Umbilical cord (tissue), 2 donors: Measurements from ENCODE around the gene L3MBTL2. TPM values are rescaled to one million over a fixed set of nuclear protein-coding genes. Genes with fewer than 3 reads are reported as not detected.
"Not testable (repeated sequence)": the region's sequence is repeated elsewhere in the genome, so short reads cannot be mapped to it uniquely, and the experiment has no call there.

Source experiments
- DNase-seq: peaks from one replicate; pipeline ENCODE4 v3.0.0-alpha.2; 2015; ENCODE audit warnings: low spot score
- total RNA-seq: library from RNA; depleted of rRNA; stranded (reverse); fragments of >200 nt; gene quantifications from one replicate; pipeline ENCODE4 v1.2.3, GENCODE V29; 2014; ENCODE audit warnings: low replicate concordance; ENCODE audit not compliant: insufficient read depth

The L3MBTL2 gene
- total RNA-seq, 1 donor from 2014 or later: 7.9 TPM

DNA sequence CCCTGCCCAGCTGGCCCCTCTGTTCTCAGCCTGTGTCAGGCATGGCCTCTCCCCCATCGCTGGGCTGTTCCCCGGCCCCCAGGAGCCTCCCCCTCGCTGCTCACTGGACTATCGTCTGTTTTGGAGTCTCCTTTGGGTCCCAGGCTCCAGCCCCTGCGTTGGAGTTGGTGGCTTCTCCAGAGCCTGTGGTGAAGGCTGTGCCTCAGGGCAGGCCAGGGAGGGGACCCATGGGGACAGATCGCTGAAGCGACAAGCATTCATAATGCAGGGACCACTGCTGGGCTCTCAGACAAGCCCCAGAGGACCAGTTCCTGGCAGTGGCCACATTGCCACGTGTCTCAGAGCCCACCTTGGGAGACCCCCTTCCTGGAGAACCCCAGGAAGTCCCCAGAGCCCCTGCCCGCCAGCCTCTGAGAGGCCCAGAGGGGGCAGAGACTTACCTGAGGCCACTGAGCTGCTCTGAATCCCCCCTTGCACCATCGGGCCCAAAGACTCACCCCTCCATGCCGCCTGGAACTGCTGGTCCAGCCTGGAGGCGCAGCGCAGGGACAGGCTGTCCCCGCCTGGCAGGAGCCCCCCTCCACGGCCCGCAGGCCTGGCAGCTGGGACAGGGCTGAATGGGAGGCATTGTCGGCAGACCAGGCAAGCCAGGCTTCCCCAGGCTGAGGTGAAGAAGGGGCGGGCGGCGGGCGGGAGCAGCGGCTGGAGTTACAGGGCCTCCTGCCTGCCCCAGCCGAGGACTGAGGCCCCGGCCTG lies 35.4 kb downstream of the L3MBTL2 start, which contains the start of gene CHADL:
Gene CHADL (minus strand): TSS at position 555 of the 756 bp plus-strand sequence. CDS start 50 bp downstream, at position 505.
- DNase-seq: no peak

DNA sequence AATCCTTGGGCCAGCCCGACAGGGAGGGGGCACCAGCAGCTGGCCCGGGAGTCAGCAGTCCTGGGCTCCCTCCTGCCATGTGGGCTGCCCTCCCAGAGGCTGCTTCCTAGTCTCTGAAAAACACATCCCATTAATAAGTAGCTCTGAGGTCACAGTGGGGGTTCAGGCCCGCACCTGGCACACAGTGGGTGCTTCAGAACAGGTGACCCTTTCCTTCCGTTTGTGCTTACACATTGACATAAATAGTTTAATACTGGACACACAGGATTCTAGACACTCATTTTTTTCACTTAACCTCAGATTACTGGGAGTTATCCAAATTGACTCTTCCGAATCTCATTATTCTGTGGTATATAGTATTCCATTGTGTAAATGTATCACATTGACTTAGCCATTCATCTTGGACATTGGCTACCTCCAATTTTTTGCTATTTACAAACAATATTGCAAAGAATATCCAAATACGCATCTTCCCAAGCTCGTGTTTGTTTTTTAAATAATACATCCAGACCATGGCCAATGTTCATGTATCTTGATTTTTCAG lies 36.1 kb downstream of the L3MBTL2 start:
- DNase-seq: no peak

DNA sequence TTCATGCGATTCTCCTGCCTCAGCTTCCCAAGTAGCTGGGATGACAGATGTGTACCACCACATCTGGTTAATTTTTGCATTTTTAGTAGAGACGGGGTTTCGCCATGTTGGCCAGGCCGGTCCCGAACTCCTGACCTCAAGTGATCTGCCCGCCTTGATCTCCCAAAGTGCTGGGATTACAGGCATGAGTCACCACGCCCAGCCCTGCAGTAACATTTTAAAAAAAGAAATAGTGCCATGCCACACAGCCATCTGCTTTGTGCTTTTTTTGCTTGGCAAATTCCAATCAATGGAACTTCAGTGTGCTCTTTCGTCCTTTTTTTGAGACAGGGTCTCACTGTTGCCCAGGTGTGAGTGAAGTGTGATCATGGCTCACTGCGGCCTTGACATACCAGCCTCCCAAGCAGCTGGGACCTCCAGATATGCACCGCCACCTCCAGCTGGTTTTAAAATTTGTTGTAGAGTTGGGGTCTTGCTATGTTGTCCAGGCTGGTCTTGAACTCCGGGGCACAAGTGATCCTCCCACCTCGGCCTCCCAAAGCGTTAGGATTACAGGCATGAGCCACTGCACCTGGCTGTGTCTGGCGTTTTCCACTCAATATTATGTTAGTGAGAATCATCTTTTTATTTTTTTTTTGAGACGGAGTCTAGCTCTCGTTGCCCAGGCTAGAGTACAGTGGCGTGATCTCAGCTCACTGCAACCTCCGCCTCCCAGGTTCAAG lies 37.4 kb downstream of the L3MBTL2 start:
- DNase-seq: no peak

DNA sequence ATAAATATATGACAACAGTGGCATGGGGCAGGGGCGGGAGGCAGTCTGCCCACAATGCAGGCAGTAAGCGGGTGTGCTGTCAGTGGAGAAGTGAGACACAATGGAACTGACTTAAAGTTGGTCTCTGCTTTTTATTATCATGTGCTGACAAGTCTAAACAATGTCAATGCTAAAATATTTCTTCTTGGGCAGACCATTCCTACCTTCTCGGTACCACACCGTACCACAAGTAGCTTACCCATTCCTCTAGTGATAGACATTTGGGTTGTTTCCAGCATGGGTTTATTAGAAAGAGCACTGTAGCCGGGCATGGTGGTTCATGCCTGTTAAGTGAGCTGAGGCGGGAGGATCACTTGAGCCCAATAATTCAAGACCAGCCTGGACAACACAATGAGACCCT lies 38.2 kb downstream of the L3MBTL2 start:
- DNase-seq: no peak

DNA sequence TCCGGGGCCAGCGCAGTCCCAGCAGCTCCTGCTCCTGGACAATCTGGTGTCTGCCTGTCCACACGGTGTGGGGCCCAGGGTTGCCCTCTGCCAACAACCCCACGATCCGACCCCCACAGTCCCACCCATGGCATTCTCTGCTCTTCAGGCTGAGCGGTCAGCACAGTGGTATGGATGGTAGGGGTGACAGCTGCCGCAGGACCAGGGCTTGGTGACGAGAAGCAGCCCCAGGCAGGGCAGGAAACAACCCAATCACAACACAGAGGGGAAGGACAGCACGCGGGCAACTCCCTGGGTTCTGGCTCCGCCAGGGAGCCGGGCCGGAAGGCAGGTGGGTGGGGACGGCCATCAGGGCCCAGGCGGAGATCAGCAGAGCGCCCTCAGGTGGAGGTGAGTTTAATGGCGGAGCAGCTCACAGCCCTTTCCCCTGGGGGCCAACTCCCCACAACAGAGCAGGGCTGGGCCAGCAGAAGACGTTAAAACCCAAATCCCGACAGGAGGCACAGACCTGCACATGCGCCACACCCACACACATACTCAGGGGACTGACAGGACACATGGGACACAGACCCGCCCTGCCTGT lies 40.9 kb downstream of the L3MBTL2 start:
- DNase-seq: no peak

DNA sequence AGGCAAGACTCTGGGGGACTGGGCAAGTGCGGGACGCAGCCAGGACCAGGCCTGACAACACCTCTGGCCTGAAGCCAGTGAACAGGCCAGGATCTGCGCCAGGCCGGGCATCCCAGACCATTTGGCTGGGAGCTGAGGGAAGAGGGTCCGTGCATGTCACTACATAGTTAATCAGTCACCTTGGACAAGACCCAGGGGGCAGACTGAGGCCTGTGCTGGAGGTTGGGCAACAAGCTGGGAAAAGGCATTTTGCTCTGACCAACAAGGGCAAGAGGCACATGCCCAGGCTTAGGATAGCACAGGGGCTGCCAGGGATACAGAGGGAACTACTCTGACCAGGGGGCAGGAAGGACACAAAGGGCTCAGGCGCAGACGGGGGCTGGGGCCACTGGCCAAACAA lies 42.6 kb downstream of the L3MBTL2 start:
- no peak for DNase-seq

DNA sequence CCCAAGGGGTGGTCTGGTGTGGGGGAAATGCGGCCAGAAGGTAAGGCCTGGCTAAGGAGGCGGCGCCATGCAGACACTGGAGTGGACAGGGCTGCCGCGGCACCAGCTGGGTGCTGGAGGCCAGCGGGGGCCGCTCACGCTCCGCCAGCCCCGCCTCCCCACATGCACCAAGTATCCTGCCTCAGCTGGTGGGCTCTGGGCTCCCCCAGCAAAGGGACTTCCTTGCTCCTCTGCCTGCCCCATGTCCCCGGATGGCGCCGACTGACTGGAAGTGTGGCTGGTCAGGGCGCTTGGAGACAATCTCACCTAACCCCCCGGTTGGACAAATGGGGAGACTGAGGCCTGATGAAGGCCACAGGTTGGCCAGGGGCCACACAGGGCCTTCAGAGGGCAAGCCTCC lies 43.2 kb downstream of the L3MBTL2 start:
- DNase-seq: no peak

DNA sequence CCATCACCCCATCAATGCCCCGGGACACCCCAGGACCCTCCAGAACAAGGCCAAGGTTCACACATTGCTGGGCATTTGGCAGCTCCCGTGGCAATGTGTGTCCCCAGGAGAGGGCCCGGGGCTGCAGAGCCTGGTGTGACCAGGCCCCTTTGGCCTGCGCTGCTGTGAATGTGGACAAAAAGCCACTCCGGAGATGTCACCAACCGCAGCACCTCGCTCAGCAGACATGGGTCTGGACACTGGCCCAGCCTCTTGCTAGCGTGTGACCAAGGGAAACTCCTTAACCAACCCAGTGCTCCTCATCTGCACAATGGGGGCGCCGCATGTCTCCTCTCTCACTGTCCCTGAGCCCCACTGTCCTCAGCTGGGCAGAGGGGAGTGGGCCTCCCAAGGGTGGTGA lies 43.6 kb downstream of the L3MBTL2 start:
- no peak for DNase-seq

DNA sequence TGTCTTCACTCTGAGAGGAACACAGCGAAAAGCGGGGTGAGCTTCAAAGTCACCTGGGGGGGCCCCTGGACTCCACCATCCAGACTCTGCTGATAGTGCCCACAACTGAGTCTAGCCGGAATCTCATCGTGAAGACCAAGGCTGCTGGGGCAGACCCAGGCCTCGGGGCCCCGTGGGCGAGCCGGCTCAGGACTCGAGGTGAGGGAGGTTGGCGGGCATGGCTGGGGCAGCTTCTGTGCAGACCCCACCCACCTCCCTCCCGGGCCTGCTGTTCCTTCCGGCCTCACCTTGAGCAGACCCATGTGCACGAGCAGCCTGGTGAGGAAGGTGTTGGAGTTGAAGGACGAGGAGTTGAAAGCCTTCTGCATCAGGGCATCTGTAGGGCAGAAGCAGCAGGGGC lies 44.3 kb downstream of the L3MBTL2 start:
- no peak for DNase-seq

DNA sequence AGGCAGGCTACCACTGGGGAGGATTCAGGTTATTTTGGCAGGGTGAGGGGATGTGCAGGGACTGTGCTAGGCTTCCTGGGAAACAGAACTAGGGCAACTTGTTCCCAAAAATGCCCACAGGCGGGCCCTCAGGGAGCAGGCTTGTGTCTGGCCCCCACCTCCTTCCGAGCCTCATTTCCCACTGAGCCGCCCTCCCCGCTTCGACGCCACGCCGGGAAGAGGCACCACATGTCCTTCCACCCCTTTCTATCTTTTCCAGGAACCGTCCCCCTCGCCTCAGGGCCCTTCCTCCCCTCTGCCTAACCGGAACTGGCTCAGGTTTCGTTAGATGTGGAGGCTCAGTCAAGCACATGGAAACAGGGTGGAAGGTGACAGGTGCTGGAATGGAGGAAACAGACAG lies 45.0 kb downstream of the L3MBTL2 start:
- DNase-seq: no peak

DNA sequence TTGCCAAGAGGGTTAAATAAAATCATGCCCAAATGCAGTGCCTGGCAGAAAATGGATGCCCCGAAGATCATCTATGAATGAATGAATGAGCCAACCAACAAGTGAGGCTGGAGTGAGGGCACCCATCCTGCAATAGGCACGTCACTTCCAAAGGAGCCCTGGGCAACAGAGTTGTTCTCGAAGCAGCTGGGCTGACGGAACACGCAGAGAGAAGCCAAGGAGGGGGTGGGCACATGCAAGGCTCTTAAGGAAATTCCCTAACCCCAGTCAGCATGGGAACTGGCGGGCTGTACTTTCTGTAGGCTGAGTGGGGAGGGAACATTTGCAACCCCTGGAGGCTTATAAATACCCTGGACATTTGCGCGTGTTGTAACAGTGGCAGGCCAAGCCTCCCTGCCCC lies 47.3 kb downstream of the L3MBTL2 start:
- no peak for DNase-seq

DNA sequence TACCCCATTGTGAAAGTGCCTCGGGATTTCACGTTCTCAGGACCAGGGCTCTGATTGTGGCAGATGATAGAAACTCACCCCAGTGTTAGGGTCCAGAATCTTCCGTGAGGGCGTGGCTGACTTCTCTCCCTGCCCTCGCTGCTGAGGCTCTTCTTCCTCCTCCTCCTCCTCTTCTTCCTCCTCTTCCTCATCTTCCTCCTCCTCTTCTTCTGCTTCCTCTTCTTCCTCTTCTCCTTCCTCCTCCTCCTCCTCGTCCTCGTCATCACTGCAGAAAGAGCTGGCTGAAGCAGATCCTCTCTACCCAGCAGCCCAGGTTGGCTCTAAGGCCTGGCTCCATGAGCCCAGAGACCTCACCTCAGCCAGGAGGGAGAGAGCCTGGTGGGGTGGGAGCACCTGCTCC lies 49.1 kb downstream of the L3MBTL2 start:
- DNase-seq: no peak

DNA sequence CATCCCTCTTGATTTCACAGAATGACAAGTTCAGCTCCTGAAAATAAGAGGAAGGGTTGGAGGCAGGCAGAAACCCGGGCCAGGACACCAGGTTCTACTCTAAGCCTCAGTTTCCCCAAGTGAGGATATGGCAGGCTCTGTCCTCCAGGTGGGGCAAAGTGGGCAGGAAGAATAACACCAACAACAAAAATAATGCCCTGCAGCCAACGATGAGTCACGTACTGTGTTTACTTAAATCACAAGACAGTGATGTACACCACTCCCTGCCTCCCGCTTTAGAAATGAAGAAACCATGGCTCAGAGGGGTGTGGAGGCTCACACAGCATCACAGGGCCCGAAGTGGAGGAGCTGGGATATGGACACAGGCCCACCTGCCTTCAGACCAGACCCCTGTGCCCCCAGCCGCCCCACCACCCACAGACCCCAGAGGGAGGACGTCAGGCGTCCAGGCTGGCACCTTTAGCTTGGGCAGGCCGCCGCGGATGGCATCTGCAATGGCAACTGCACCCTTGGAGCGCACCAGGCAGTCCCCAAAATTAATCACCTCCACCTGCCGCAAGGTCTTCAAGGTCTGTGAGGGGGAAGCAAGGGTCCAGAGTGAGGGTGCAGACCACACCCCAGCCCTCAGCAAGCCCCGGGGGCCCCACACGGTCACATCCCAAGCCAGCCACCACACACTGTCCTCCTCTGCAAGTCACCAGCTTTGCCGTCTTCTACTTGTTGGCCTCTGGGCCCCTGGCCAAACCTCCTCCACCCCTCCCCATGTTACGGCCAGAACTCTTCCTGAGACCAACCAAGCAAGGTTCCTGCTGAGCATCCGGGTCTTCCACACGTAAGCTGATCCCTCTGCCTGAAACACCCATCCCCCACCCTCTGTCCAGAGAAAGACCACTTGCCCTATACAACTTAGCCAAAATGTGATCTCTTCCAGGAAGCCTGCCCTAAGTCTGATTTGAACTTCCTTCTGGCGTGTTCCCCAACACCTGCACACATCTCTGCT lies 51.4 kb downstream of the L3MBTL2 start:
- no peak for DNase-seq

DNA sequence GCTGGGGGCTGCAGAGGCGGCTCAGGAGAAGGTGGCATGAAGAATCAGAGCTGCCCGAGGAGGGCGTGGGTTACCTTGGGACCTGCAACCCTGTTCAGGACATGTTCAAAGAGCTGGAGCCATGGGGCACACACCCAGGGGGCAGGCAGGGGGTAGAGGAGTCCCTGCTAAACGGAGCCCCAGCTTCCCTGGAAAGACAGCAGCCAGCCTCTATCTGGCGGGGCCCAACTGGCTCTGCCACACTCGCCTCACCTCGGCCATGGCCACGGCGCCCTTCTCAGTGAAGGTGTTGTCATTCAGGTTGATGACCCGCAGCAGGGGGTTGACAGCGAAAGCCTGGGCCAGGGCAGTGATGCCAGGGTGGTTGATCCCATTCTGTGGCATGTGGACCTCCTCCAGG lies 52.6 kb downstream of the L3MBTL2 start:
- DNase-seq: no peak

DNA sequence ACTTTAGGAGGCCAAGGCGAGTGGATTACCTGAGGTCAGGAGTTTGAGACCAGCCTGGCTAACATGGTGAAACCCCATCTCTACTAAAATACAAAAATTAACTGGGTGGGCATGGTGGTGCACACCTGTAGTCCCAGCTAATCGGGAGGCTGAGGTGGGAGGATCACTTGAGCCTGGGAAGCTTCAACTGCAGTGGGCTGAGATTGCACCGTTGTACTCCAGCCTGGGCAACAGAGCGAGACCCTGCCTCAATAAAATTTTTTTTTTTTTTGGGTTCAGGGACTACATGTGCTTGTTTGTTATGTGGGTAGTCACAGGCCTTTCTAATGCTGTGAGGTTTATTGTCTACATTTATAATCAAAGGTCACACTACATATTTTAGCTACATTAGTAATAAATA lies 54.6 kb downstream of the L3MBTL2 start:
- DNase-seq: not testable (repeated sequence)

DNA sequence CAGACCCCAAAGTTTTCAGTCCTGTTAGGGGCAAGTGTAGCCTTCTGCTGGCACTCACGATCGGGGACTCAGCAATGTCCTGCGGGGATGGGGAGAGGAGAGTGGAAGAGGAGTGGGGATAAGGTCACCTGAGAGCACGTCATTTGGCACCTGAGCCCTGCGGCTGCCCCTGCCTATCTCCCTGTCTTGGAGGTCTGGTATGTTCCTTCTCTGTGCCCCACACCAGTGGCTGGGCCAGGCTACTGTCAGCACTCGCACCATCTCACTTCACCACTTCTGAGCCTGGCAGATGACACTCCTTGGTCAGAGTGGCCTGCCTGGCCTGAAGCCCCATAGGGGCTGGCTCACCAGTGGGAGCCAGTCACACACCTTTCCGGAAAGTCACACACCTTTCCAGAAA lies 55.8 kb downstream of the L3MBTL2 start:
- no peak for DNase-seq

DNA sequence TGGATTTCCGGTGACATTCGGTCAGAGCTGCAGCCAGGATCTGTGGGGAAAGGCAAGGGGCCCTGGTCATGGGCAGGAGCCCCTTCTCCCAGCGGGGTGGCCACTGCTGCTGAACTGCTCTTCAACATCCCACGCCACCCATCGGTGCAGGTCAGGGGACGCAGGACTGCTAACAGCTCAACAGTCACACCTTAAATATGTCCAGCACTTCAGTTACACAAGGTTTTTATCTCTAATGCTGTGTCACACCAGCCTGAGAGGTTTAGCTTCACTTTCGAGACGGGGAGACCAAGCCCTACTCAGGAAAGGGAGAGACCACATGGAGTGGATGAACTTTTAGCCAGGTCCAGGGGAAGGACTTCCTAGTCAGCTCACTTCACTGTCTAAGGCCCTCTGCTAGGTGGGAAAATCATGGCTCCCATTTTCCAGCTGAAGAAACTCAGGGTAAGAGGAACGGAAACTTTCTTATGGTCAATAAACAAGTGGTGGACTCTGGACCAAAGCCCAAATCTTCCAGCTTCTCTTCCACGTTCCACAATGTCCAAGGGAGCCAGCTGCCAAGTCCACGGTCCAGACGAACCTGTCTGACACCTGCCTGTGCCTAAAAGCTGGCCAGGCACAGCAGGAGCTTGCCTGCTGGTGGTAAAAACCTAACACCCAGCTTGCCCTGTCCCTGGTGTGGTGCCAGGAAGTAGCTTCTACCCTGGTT lies 56.6 kb downstream of the L3MBTL2 start:
- DNase-seq: no peak

DNA sequence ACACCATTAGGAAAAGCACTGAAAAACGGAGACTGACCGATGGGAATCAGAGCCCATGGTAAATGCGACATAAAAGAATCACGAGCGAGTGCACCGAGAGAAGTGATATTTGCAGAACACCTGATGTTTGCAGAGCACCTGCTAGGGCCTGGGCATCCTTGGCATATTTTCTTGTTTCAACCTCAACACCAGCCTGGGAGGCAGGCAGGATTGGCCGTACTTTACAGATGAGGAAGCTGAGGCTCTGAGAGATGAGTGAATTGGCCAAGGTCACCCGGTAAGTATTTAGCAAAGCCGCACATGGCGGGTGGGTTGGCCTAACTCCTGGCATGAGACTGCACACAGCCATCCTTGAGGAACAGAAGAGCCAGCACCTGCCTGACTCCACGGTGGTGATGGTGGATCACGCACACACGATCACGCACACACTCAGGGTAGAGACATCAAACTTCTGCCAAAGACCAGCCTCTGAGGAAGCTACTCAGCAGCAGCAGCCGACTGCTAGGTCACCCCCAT lies 57.2 kb downstream of the L3MBTL2 start:
- DNase-seq: no peak

DNA sequence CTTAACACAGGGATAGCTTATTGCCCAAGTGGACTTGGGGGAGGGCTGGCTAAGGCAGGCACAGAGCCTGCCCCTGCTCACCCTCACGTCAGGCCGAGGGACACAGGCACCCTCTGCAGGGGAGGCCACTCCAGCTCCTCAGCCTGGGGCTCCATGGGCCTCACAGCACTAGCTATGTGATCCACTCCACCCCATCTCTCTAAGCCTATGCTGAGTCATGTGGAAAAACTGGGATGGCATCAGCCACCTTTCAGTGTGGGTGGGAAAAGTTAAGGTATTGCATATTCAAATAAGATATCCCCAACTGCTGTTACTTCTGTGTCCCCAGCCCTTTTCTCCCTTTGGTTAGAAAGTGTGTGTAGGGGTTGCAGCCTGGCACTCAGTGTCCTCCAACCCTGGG lies 58.6 kb downstream of the L3MBTL2 start:
- DNase-seq: peak; percentile 46

DNA sequence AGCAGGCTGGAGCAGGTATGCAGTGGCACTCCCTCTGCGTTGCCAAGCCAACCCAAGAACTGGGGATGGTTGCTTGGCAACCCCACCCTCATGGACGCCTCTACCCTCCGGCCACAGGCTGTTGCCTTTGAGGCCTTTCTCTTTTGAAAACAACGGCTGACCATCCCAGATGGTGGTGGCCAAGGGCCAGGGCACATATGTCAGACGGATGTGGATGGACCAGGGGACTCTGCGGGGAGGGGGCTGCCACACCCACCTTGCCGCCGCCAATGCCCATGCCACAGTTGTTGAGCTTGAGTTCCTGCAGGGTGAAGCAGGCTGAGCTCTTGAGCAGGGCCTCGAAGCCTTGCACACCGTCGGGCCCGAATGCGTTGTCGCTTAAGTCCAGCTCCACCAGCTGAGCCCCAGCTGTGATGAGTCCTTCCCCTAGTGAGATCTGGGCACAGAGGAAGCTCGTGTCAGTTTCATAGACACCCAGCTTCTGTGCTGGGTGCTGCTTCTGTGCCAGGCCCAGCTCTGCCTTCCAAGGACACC lies 59.4 kb downstream of the L3MBTL2 start:
- no peak for DNase-seq
